Epithelial cell of esophagus (primary cell): ENCODE results near the gene TMEM200B.
"Not testable (repeated sequence)": the region's sequence is repeated elsewhere in the genome, so short reads cannot be mapped to it uniquely, and the experiment has no call there.

Experiments
- DNase-seq: peaks from one replicate; pipeline ENCODE4 v3.0.0; 2010; ENCODE audit warnings: low read depth
- H3K4me3 ChIP-seq: 2 replicates; pipeline ENCODE4 v1.5.1; 2011; ENCODE audit warnings: mild to moderate bottlenecking, low read length, control low read depth
- TF ChIP-seq, protein P1 (sequence below): IDR thresholded peaks from 2 replicates; pipeline ENCODE4 v1.5.1; 2011; ENCODE audit warnings: low read depth, mild to moderate bottlenecking, low read length, control low read depth, inconsistent platforms; ENCODE audit not compliant: insufficient read depth; ENCODE audit errors: missing control alignments

Gene TMEM200B

DNA sequence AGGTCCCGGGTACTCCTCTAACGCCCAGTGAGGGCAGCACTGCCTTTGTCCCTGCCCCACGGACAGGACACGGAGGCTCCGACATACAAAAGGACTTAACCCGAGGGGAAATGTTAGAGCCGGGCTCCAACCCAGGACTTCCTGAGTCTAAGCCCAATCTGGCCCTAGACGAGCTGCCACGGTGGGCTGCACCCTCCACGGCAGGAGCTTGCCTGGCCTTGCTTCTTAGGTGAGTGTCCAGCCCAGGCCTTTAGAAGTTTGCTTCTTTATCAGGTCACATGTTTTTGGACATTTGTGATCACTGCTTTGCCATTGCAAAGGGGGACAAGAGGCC, 11.0 kb upstream of the TMEM200B start:
- H3K4me3 ChIP-seq, result no peak overlapping the region
- TF ChIP-seq, protein P1, sequence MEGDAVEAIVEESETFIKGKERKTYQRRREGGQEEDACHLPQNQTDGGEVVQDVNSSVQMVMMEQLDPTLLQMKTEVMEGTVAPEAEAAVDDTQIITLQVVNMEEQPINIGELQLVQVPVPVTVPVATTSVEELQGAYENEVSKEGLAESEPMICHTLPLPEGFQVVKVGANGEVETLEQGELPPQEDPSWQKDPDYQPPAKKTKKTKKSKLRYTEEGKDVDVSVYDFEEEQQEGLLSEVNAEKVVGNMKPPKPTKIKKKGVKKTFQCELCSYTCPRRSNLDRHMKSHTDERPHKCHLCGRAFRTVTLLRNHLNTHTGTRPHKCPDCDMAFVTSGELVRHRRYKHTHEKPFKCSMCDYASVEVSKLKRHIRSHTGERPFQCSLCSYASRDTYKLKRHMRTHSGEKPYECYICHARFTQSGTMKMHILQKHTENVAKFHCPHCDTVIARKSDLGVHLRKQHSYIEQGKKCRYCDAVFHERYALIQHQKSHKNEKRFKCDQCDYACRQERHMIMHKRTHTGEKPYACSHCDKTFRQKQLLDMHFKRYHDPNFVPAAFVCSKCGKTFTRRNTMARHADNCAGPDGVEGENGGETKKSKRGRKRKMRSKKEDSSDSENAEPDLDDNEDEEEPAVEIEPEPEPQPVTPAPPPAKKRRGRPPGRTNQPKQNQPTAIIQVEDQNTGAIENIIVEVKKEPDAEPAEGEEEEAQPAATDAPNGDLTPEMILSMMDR, result no peak
- DNase-seq, result no peak

DNA sequence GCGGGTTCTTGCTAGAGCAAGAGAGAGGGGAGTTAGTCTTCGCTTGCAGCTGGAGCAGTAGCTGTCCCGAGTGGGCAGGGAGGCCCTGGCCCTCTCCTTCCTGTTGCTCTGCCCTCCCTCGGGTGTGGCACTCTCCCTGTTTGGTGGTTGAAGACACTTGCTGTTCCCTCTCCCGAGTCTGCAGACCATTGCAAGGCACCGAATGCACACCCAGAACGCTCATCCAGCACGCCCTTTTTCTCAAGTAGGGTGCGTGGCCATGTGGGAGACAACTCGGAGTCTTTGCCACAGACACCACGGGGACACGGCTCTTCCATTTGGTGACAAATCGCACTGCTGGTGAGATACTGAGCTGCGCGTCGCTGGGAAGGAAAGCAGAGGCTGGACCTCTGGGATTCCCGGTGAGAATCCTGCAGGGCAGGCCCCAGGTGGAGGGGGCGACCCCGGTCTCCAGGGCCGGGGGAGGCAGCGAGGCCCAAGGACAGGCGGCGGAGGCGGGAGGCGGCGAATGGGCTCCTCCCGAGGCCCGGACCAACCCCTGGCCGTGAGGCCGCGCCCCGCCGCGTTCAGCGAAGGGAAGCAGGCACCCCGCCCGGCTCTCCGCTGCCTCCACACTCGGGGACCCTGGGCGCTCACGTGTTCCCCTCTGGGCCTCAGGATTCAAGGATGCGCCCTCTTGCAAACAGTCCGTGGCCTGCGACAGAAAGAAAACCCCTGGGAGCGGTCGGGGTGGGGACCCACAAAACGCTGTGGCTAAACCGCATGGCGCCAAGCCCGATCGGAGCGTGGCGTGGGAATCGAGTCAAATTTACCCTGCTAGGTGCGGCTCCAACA, 10.4 kb upstream of the TMEM200B start:
- TF ChIP-seq, protein P1, result no peak
- no peak for DNase-seq
- no peak overlapping the region for H3K4me3 ChIP-seq

DNA sequence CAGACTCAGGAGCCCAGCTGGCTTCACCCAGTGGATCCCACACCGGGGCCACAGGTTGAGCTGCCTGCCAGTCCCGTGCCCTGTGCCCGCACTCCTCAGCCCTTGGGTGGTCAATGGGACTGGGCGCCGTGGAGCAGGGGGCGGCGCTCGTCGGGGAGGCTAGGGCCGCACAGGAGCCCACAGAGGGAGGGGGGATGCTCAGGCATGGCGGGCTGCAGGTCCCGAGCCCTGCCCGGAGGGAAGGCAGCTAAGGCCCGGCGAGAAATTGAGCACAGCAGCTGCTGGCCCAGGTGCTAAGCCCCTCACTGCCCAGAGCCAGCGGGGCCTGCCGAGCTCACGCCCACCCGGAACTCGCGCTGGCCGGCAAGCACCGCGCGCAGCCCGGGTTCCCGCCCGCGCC, 7.4 kb upstream of the TMEM200B start:
- H3K4me3 ChIP-seq, DNase-seq: not testable (repeated sequence)

DNA sequence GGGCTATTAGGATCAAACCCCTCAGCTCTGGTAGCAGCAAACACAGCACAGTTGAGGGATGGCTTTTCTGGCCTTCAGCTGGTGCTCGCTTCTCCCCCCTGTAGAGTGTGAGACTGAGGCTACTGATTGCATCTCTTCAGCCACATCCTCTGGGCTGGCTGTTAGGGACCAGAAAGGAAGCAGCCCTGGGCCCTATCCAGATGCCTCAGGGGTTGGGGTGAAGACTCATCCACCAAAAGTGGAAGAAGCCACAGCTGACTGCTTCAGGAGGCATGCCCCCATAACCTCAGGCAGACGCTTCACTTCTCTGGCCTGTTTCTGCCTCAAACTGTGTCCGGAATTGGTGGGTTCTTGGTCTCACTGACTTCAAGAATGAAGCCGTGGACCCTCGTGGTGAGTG, 6.2 kb upstream of the TMEM200B start:
- TF ChIP-seq, protein P1, result no peak
- no peak overlapping the region for H3K4me3 ChIP-seq
- no peak for DNase-seq

DNA sequence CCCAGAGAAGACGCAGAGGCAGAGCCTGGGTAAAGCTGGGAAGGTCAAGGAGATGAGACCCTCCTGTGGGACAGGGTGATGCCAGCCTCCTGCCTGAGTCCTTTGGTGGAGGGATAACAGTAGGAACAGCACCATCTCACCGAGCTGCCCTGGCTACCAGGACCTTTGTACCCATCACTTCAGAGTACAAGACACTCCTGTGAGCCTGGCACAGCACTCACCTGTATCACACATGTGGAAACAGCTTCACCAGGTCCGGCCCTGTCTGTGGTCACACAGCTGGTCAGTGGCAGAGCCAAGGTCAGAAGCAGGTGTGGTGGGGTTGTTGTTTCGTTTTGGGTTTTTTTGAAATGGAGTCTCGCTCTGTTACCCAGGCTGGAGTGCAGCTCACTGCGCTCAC, 5.0 kb upstream of the TMEM200B start:
- no peak overlapping the region for H3K4me3 ChIP-seq
- DNase-seq, result no peak
- TF ChIP-seq, protein P1, result no peak

DNA sequence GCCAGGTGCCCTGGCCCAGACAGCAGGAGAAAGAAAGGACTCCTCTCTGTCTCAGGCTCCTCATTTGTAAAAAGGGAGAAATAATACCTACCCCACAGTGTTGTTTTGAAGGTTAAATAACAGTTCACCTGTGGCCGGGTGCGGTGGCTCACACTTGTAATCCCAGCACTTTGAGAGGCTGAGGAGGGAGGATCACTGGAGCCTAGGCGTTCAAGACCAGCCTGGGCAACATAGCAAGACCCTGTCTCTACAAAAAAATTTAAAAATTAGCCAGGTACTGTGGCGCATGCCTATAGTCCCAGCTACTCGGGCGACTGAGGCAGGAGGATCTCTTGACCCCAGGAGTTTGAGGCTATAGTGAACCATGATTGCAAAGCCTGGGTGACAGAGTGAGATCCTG, 2.5 kb upstream of the TMEM200B start:
- DNase-seq, result no peak
- H3K4me3 ChIP-seq, result no peak overlapping the region
- TF ChIP-seq, protein P1, result no peak

DNA sequence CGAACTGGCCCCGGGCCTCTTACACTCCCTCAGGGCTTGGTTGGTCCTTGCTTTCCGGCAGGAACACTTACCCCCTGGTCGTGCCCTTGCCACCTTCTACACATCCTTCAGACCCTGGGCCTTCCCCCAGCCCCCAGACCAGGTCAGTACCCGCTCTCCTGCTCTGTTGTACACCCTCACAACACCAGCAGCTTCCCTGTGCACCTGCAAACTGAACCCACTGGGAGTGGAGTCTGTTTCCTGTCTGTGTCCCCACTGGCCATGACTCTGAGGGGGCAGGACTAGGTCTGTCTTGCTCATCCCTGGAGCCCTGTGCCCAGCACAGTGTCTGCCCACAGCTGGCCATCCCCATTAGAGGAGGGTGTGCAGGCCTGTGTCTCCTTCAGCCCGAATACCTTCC, 2.1 kb upstream of the TMEM200B start:
- DNase-seq, result no peak
- TF ChIP-seq, protein P1, result no peak
- H3K4me3 ChIP-seq, result no peak overlapping the region
